ENCODE measurements around the gene LMTK3. TPM values are rescaled to one million over a fixed set of nuclear protein-coding genes. Genes with fewer than 3 reads are reported as not detected.

The LMTK3 gene
- total and polyA plus RNA-seq, 9 of the 15 experiments (the other 6 are each of a cell fraction or from before 2014, with no cell fraction given), result 0.35 to 12.3 (median 2.0) TPM; not detected in 2

- TF ChIP-seq, protein P1, sequence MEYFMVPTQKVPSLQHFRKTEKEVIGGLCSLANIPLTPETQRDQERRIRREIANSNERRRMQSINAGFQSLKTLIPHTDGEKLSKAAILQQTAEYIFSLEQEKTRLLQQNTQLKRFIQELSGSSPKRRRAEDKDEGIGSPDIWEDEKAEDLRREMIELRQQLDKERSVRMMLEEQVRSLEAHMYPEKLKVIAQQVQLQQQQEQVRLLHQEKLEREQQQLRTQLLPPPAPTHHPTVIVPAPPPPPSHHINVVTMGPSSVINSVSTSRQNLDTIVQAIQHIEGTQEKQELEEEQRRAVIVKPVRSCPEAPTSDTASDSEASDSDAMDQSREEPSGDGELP (CRISPR knock-in tag; IDR thresholded peaks at IDR 0.05; ENCODE audit: borderline replicate concordance), result peak; percentile 83
- 0 out of 2 replicates have a peak, but pooled peaks have one; percentile 45 for TF ChIP-seq ZNF436 (CRISPR knock-in tag; IDR thresholded peaks at IDR 0.05)
- no peak for TF ChIP-seq EWSR1 (IDR thresholded peaks at IDR 0.05; ENCODE audit: borderline replicate concordance, low read depth, partially characterized antibody)
- 0 out of 6 replicates have a peak, but pooled peaks of 1 of the 3 experiments have one; percentile 22 for TF ChIP-seq CTCF (IDR thresholded peaks at IDR 0.05 in 2 of 3, conservative IDR thresholded peaks at IDR 0.05 in 1 of 3; ENCODE audit: insufficient read depth in 2 of 3, low read depth in 1 of 3, low read length in 3 of 3)
- no peak for TF ChIP-seq TARDBP (IDR thresholded peaks at IDR 0.05)
- no peak for TF ChIP-seq FOXO4 (CRISPR knock-in tag; IDR thresholded peaks at IDR 0.05)
- TF ChIP-seq, protein P2, sequence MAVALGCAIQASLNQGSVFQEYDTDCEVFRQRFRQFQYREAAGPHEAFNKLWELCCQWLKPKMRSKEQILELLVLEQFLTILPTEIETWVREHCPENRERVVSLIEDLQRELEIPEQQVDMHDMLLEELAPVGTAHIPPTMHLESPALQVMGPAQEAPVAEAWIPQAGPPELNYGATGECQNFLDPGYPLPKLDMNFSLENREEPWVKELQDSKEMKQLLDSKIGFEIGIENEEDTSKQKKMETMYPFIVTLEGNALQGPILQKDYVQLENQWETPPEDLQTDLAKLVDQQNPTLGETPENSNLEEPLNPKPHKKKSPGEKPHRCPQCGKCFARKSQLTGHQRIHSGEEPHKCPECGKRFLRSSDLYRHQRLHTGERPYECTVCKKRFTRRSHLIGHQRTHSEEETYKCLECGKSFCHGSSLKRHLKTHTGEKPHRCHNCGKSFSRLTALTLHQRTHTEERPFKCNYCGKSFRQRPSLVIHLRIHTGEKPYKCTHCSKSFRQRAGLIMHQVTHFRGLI (CRISPR knock-in tag; IDR thresholded peaks at IDR 0.05), result no peak
- TF ChIP-seq ZBTB9 (CRISPR knock-in tag; IDR thresholded peaks at IDR 0.05), result 0 out of 2 replicates have a peak, but pooled peaks have one; percentile 16
- TF ChIP-seq SREBF2 (CRISPR knock-in tag; IDR thresholded peaks at IDR 0.05), result 0 out of 2 replicates have a peak, but pooled peaks have one; percentile 78
- TF ChIP-seq DMBX1 (CRISPR knock-in tag; IDR thresholded peaks at IDR 0.05; ENCODE audit: borderline replicate concordance), result no peak
- TF ChIP-seq ZNF766 (CRISPR knock-in tag; conservative IDR thresholded peaks at IDR 0.05), result peak; percentile 77; the same call in 1 of the 2 replicates
- peak; percentile 55; the same call in 1 of the 2 replicates for TF ChIP-seq POLR2AphosphoS5 (IDR thresholded peaks at IDR 0.05; ENCODE audit: control insufficient read depth, insufficient read depth, low read depth, low read length)
- 0 out of 2 replicates have a peak, but pooled peaks have one; percentile 31 for TF ChIP-seq PTBP1 (IDR thresholded peaks at IDR 0.05; ENCODE audit: low read depth, low read length)
- no peak for TF ChIP-seq CREBBP (IDR thresholded peaks at IDR 0.05; ENCODE audit: low read depth, low read length)
- no peak for TF ChIP-seq NFE2L1 (tag; IDR thresholded peaks at IDR 0.05; ENCODE audit: borderline replicate concordance, low read depth)
Measured at GRCh38 chr19:48445606-48446481, 65.8 kb downstream of the LMTK3 start, which contains the start of gene GRWD1 (continued).
